ENCODE results near the gene RUFY3.
"Not testable (repeated sequence)": the region's sequence is repeated elsewhere in the genome, so short reads cannot be mapped to it uniquely, and the experiment has no call there.

The RUFY3 gene

GRCh38 chr4:70788733-70789132 lies 67.0 kb downstream of the RUFY3 start:
- DNase-seq: no peak

GRCh38 chr4:70793626-70794025 lies 71.9 kb downstream of the RUFY3 start:
- DNase-seq: no peak

GRCh38 chr4:70801265-70801809 lies 79.6 kb downstream of the RUFY3 start:
- no peak for DNase-seq

- DNase-seq: no peak
Observed at GRCh38 chr4:70802928-70803580, 81.3 kb downstream of the RUFY3 start.

- no peak for DNase-seq
Observed at GRCh38 chr4:70808151-70808550, 86.4 kb downstream of the RUFY3 start.

- no peak for DNase-seq
Observed at GRCh38 chr4:70815370-70815769, 93.6 kb downstream of the RUFY3 start.

- DNase-seq: no peak
Observed at GRCh38 chr4:70816894-70817293, 95.1 kb downstream of the RUFY3 start.

GRCh38 chr4:70818173-70818855 lies 96.5 kb downstream of the RUFY3 start:
- DNase-seq: no peak

- DNase-seq: no peak
Observed at GRCh38 chr4:70818921-70819320, 97.2 kb downstream of the RUFY3 start.

GRCh38 chr4:70829015-70829414 lies 107.3 kb downstream of the RUFY3 start:
- DNase-seq: no peak

- DNase-seq: no peak
Observed at GRCh38 chr4:70829492-70829891, 107.7 kb downstream of the RUFY3 start.

GRCh38 chr4:70830054-70830453 lies 108.3 kb downstream of the RUFY3 start:
- no peak for DNase-seq

GRCh38 chr4:70831293-70831692 lies 109.5 kb downstream of the RUFY3 start:
- DNase-seq: no peak

GRCh38 chr4:70833675-70834074 lies 111.9 kb downstream of the RUFY3 start:
- no peak for DNase-seq

- DNase-seq: no peak
Observed at GRCh38 chr4:70836081-70836480, 114.3 kb downstream of the RUFY3 start.

GRCh38 chr4:70838204-70838603 lies 116.4 kb downstream of the RUFY3 start:
- DNase-seq: no peak

- no peak for DNase-seq
Observed at GRCh38 chr4:70838666-70839588, 117.2 kb downstream of the RUFY3 start.

GRCh38 chr4:70839589-70840093 lies 117.9 kb downstream of the RUFY3 start, which contains the start of gene GRSF1:
GRSF1 (minus strand) TSS chr4:70839890; CDS start chr4:70839827, 63 bp downstream.
- peak; percentile 72 for DNase-seq

- DNase-seq: not testable (repeated sequence)
Observed at GRCh38 chr4:70840137-70840536, 118.4 kb downstream of the RUFY3 start.

GRCh38 chr4:70840631-70841030 lies 118.9 kb downstream of the RUFY3 start:
- DNase-seq: not testable (repeated sequence)

- DNase-seq: no peak
Observed at GRCh38 chr4:70841211-70841610, 119.4 kb downstream of the RUFY3 start.

- DNase-seq: no peak
Observed at GRCh38 chr4:70841951-70842350, 120.2 kb downstream of the RUFY3 start.
